Measurements from ENCODE around the gene DDC. TPM values are rescaled to one million over a fixed set of nuclear protein-coding genes. Genes with fewer than 3 reads are reported as not detected.
A peak's percentile ranks its signal among the peaks of the same experiment; 100 is the strongest.

The DDC gene, protein sequence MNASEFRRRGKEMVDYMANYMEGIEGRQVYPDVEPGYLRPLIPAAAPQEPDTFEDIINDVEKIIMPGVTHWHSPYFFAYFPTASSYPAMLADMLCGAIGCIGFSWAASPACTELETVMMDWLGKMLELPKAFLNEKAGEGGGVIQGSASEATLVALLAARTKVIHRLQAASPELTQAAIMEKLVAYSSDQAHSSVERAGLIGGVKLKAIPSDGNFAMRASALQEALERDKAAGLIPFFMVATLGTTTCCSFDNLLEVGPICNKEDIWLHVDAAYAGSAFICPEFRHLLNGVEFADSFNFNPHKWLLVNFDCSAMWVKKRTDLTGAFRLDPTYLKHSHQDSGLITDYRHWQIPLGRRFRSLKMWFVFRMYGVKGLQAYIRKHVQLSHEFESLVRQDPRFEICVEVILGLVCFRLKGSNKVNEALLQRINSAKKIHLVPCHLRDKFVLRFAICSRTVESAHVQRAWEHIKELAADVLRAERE
- polyA plus RNA-seq: not detected

DNA sequence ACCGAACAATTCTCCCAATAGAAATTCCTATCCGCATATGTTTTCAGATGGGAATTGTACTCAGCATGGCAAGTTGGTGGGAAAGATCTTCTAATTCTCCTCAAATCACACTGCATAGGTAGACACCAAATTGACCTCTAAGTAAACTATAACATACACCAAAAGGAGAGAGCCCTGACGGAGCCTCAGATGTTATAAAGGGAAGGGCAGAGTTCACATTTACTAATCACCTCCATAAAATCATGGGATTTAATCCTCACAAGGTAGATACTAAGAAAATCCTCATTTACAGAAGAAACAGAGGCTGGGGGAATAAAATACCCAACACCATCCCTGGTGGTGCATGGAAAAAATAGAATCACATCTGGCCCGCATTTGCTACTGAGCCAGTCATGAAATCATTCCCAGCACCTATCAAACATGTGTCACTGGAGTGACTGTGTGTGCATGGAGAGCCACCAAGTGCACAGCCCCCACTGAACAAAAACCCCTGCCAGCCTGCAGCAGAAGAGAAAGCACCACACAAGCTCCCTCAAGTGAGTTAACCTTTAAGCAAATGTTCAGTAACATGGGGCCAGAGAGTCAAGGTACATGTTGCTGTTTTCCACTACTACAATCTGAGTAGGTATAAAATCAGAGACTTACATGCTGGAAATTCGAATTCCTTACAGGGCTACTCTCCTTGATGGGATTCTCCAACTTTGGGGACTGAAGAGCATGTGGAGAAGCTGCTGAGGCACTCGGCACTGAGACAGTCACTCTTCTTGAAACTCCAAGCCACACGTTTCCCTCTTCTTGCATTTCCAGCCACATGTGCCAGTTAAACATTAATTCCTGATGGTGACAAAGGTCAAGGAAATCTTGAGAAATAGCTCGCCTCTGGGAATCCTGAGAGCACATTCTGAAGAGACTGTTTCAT, at the start of gene DDC:
Gene DDC (minus strand): TSS at position 766 of the 919 bp plus-strand sequence. CDS start 21,320 bp downstream, outside the sequence.
- H3K27me3 Mint-ChIP-seq (ENCODE audit: low read depth in 3 of 3): peaks cover 0 to 4% (median 2%) of the 10 kb centered on the region in 3 donors
- H3K9me3 Mint-ChIP-seq: no peaks in the 10 kb centered on the region
- H3K36me3 Mint-ChIP-seq: no peaks in the 10 kb centered on the region
- DNase-seq: no peak
- no peaks in the 10 kb centered on the region for H3K4me1 Mint-ChIP-seq
- no peak within 1 kb of the TSS for H3K4me3 Mint-ChIP-seq
- no peak within 1 kb of the TSS for H3K27ac Mint-ChIP-seq

DNA sequence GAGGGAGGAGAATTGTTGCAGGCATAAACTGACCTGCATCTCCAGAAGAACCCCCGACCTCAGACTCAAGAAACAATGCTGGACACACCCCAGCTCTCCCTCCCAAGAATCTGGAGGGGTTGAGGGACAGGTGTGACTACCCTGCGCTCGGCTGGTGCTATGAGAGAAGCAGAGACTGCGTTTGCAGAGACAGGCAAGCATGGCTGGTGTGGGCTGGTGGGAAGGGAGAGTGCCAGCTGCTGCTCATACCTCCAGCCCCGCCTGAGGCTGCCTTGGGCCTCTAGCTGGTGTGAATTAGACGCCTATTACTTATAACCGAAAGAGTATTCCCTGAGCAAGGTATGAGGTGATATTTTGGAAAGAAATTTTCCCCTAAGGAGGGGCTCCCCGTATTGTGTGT, 48.3 kb upstream of the DDC start:
- Mint-ChIP-seq H3K27me3 (ENCODE audit: low read depth in 3 of 3) (peaks cover under 1 to 3% (median 2%) of the 10 kb centered on the region in 3 donors), H3K4me3 (no peak overlapping the region), H3K36me3 (peaks cover 0 to under 1% (median 0%) of the 10 kb centered on the region in 3 donors), H3K27ac (peak overlapping the region in 1 of 6 donors; percentile 53), H3K4me1 (peaks cover 53% of the 10 kb centered on the region in 2 donors), H3K9me3 (peaks cover 0 to 2% (median 0%) of the 10 kb centered on the region in 6 donors)
- no peak for DNase-seq

DNA sequence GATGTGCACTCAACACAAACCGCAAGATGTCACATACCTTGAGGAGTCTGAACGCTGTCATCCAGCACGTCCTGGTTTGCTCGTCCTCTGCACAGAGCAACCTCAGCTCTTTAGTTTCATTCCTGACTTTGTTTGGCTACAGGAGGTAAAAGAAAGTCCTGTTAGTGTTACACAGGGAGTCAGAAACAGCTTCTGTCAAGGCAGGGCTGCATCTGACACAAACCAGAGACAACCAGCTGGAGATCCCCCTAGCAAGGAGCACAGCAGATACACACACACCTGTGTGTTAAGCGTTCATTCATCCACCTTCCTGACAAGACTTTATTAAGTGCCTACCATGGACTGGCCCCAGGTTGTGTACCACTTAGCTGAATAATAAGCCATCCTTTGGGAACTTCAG, 47.5 kb upstream of the DDC start:
- Mint-ChIP-seq H3K36me3 (peaks cover 0 to 5% (median 0%) of the 10 kb centered on the region in 3 donors), H3K9me3 (peaks cover 0 to 7% (median 2%) of the 10 kb centered on the region in 6 donors), H3K4me3 (no peak overlapping the region), H3K27me3 (ENCODE audit: low read depth in 3 of 3) (peaks cover 2 to 7% (median 3%) of the 10 kb centered on the region in 3 donors), H3K4me1 (peaks cover 61% of the 10 kb centered on the region in 2 donors), H3K27ac (no peak overlapping the region)
- no peak for DNase-seq

DNA sequence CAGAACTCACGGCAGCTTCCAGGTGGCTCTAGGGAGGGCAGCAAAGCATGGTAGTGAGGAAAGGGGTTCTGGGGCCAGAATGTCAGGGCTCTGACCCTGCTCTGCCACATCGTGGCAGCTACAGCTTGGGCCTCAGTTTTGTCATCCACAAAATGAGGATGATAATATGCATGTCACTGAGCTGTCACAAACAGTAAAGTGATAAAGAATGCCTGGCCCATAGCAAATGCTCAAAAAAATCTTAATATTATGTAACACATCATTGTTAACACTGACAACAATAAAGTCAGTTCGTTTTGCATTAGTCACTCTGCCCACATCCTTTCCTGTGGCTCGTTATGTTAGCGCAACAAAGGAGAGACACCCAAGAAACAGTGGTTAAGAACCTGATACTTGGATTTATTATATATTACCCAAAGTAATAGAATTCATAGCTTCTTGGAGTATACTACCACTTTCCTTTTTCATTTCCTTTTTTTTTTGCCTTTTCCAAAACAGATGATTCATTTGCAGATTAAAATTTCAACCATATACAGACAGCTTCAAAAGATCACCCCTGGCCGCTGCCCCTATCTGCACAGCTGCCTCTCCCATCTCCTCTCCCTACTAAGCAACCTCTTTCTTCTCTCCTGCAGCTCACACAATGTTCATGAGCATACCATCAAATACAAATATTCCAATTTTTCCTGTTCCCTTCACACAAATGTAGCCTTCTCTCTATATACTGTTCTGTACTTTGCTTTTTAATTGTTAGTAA, 45.5 kb upstream of the DDC start:
- Mint-ChIP-seq H3K27me3 (ENCODE audit: low read depth in 3 of 3) (peaks cover 2 to 7% (median 3%) of the 10 kb centered on the region in 3 donors), H3K4me1 (peaks cover 65 to 66% of the 10 kb centered on the region in 2 donors), H3K27ac (peak overlapping the region; percentile 51 to 92 (median 84)), H3K36me3 (peaks cover 0 to 5% (median 0%) of the 10 kb centered on the region in 3 donors), H3K4me3 (peak overlapping the region; percentile 44 to 83 (median 63)), H3K9me3 (peaks cover 0 to 8% (median 3%) of the 10 kb centered on the region in 6 donors)
- peak; percentile 59 to 76 (median 64) for DNase-seq

DNA sequence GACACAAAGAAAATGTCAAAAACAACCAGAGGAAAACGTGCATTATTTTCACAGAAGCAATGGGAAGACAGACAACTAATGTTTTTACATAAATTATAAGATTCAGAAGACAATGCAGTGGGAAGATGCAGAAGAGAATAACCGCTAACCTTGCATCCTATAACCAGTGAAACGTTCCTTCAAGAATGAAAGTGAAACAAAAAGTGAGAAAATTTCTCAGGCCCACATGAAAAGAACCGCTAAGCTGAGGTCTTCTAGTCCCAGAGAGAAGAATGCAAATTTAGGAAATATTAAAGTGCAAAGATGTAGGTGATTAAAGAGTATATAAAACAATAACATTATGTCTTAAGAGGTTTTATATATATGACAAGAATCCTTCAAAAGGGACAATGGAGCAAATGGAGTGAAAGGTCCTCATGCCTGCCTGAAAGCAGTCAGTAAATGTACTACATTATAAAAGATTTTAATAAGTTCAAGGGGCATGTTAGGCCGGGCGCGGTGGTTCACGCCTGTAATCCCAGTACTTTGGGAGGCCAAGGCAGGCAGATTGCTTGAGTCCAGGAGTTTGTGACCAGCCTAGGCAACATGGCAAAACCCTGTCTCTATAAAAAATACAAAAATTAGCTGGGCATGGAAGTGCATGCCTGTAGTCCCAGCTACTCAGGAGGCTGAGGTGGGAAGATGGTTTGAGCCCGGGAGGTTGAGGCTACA, 43.1 kb upstream of the DDC start:
- peaks cover 0 to 8% (median 3%) of the 10 kb centered on the region in 6 donors for H3K9me3 Mint-ChIP-seq
- peaks cover 0 to 5% (median 0%) of the 10 kb centered on the region in 3 donors for H3K36me3 Mint-ChIP-seq
- DNase-seq: peak; percentile 39 to 56 (median 49)
- H3K27me3 Mint-ChIP-seq (ENCODE audit: low read depth in 3 of 3): peaks cover 2 to 7% (median 3%) of the 10 kb centered on the region in 3 donors
- H3K27ac Mint-ChIP-seq: peak overlapping the region; percentile 80 to 94 (median 84)
- peaks cover 51 to 54% of the 10 kb centered on the region in 2 donors for H3K4me1 Mint-ChIP-seq
- peak overlapping the region in 4 of 5 donors; percentile 18 to 78 (median 64) for H3K4me3 Mint-ChIP-seq

DNA sequence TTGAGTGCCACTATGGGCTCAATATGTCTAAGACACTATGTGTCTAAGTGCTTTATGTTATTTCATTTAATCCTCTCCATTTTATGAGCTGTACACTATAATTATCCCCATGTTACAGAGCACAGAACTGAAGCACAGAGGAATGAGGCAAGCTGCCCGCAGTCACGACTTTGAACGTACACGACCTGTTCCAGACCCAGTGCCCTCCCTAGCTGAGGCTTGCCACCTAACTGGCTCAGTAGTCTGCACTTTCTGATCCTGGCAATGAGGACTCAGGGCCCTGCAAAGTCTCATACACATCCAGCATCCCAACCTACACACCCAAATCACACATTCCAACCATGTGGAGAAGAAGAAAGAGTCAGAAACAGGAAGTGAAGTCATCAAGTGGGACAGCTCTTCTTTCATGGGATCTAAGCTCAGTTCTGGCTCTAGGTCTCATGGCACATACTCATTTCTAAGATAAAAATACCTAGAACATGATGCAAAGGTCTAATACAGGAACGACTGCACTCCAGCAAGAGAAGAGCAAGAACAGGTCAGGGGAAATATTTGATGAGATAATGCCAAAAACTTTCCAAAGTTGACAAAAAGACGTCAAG, 42.4 kb upstream of the DDC start:
- H3K9me3 Mint-ChIP-seq: peaks cover 0 to 8% (median 3%) of the 10 kb centered on the region in 6 donors
- peak overlapping the region; percentile 80 to 94 (median 84) for H3K27ac Mint-ChIP-seq
- peaks cover 51% of the 10 kb centered on the region in 2 donors for H3K4me1 Mint-ChIP-seq
- no peak for DNase-seq
- H3K4me3 Mint-ChIP-seq: peak overlapping the region in 4 of 5 donors; percentile 6 to 78 (median 64)
- peaks cover 2 to 7% (median 3%) of the 10 kb centered on the region in 3 donors for H3K27me3 Mint-ChIP-seq (ENCODE audit: low read depth in 3 of 3)
- peaks cover 0 to 5% (median 0%) of the 10 kb centered on the region in 3 donors for H3K36me3 Mint-ChIP-seq

DNA sequence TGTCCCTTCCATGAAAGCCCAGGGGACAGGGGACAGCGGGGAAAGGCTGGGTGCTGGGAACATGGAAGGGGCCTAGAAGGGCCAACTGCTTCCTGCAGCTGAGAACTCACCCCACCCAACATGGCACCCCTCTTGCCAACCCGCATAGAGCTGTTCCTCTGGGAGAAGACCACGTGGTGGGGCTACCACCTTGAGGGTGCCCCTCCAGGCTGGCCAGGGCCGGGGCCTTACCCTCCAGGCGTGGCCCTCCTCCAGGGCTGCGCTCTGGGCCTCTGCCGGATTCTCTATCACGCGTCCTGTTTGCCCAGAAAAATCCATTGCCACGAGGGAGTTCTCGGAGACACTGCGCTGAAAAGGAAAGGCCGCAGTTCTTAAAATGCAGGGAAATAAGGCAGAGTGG, 39.9 kb upstream of the DDC start:
- no peak for DNase-seq
- Mint-ChIP-seq H3K27me3 (ENCODE audit: low read depth in 3 of 3) (peaks cover 2 to 7% (median 3%) of the 10 kb centered on the region in 3 donors), H3K4me3 (no peak overlapping the region), H3K4me1 (peaks cover 25 to 26% of the 10 kb centered on the region in 2 donors), H3K36me3 (peaks cover 0 to 5% (median 0%) of the 10 kb centered on the region in 3 donors), H3K27ac (no peak overlapping the region), H3K9me3 (peaks cover 0 to 8% (median 3%) of the 10 kb centered on the region in 6 donors)

DNA sequence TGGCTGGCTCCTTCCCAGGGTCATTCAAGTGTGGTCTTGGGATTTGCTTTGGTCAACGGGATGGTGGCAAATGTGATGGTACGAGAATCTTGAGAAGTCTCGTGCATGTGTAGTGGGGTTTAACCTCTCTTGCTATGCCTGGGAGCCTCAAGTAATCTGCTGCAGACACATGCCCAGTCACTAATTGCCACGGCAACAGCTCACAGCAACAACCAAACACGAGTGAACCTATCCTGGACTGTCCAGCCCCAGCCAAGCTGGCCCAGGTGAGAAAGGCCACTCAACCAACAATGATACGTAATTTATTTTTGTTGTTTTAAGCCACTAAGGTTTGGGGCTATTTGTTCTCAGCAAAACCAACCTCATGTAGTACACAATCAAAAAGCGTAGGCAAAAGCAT, 38.1 kb upstream of the DDC start:
- peaks cover 1 to 4% (median 2%) of the 10 kb centered on the region in 3 donors for H3K27me3 Mint-ChIP-seq (ENCODE audit: low read depth in 3 of 3)
- no peak overlapping the region for H3K27ac Mint-ChIP-seq
- peaks cover 0 to 3% (median 0%) of the 10 kb centered on the region in 3 donors for H3K36me3 Mint-ChIP-seq
- no peak overlapping the region for H3K4me3 Mint-ChIP-seq
- no peak for DNase-seq
- H3K9me3 Mint-ChIP-seq: peaks cover 0 to 7% (median 1%) of the 10 kb centered on the region in 6 donors
- H3K4me1 Mint-ChIP-seq: peaks cover 10% of the 10 kb centered on the region in 2 donors

DNA sequence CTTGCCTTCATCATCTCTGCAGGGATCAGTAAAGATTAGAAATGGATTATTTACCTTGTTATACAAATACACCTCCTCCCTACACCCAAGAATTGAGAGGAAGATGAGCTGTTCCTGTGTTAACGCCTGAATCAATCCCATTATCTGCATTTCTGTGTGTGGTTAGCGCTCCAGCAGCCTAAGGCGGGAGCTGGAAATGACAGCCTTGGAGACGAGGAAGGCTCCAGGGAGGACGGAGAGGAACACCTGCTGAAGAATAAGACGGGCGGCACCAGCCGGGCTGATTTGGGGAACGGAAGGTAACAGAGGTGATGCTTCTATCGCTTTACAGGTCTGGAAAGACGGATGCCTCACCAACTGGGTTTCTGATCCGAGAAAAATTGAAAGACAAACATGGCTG, 34.2 kb upstream of the DDC start:
- Mint-ChIP-seq H3K4me3 (no peak overlapping the region), H3K27ac (no peak overlapping the region), H3K4me1 (no peaks in the 10 kb centered on the region), H3K27me3 (ENCODE audit: low read depth in 3 of 3) (peaks cover 0 to 8% (median 4%) of the 10 kb centered on the region in 3 donors), H3K36me3 (no peaks in the 10 kb centered on the region), H3K9me3 (no peaks in the 10 kb centered on the region)
- no peak for DNase-seq

DNA sequence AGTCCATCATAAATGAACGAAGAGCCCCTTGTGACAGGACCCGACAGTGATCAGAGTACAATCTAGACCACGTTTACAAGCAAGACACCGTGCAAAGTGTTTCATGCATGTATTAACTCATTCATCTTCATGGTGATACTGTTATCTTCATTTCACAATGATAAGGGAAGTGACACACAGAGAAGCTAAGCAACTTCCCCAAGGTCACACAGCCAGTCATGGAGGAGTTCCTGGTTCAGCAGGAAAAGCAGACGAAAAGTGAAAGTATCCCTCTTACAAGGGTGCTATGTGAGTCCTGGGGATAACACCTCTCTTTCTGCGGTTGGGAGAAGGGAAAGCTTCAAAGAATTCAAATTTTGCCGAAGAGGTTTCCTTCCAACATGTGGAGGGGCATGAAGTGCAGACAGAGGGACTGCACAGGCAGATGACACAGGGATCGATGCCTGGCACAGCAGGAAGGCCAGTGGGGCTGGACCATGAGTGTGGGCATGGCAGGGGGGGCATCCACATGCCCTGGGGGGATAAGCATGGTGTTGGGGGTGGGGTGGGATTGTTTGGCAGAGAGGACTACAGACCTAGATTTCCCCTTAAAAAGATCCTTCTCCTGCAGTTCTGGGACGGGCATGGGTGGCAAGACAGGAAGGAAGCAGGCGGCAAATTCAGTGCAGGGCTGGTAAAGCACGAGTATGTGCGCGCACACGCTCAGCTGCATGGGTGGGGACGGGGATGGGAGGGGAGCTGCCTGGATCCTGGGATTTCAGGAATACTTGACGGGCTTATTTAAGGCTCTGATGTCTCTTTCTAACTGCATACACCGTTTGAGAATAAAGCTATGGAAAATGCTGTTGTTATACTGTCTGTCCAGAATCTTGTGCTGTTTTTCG, 33.5 kb upstream of the DDC start:
- Mint-ChIP-seq H3K27ac (no peak overlapping the region), H3K36me3 (no peaks in the 10 kb centered on the region), H3K27me3 (ENCODE audit: low read depth in 3 of 3) (peaks cover 0 to 8% (median 4%) of the 10 kb centered on the region in 3 donors), H3K4me1 (no peaks in the 10 kb centered on the region), H3K9me3 (no peaks in the 10 kb centered on the region), H3K4me3 (no peak overlapping the region)
- no peak for DNase-seq

DNA sequence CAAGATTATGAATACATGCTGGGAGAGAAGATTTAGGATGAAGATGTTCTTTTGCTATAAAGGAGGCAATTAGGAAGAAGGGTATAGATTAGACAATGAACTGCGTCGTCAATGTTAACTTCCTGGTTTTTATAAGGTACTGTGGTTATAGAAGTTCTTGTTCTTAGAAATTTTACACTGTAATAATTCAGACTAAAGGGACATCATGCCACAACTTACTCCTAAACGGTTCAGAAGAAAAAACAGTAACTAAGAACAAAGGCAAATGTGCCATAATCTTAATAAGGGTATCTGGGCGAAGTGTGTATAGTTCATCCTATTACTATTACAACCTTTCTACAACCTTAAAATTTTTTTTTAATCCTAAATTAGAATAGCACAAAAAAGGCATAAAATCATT, 31.3 kb upstream of the DDC start:
- no peak for DNase-seq
- H3K9me3 Mint-ChIP-seq: no peaks in the 10 kb centered on the region
- no peak overlapping the region for H3K4me3 Mint-ChIP-seq
- no peak overlapping the region for H3K27ac Mint-ChIP-seq
- H3K27me3 Mint-ChIP-seq (ENCODE audit: low read depth in 3 of 3): peaks cover 2 to 11% (median 2%) of the 10 kb centered on the region in 3 donors
- H3K36me3 Mint-ChIP-seq: no peaks in the 10 kb centered on the region
- H3K4me1 Mint-ChIP-seq: no peaks in the 10 kb centered on the region
